Fibroblast of villous mesenchyme (primary cell): ENCODE data around the gene RPL10. TPM values are rescaled to one million over a fixed set of nuclear protein-coding genes. Genes with fewer than 3 reads are reported as not detected.

Source experiments
- DNase-seq: peaks from one replicate; pipeline ENCODE4 v3.0.0-alpha.2; 2010; ENCODE audit warnings: low read depth
- H3K4me3 ChIP-seq: 2 replicates; pipeline ENCODE4 v1.5.1; 2011; ENCODE audit warnings: low read depth, mild to moderate bottlenecking, low read length
- CTCF ChIP-seq: IDR thresholded peaks from 2 replicates; pipeline ENCODE4 v1.5.1; 2012; ENCODE audit warnings: low read depth, mild to moderate bottlenecking, low read length; ENCODE audit not compliant: insufficient read depth
- total RNA-seq: library from RNA; depleted of rRNA; stranded (reverse); fragments of >200 nt; gene quantifications from 2 replicates; pipeline ENCODE4 v1.2.3, GENCODE V29; 2012

Gene RPL10
- total RNA-seq, 1 donor: 1,322 TPM

DNA sequence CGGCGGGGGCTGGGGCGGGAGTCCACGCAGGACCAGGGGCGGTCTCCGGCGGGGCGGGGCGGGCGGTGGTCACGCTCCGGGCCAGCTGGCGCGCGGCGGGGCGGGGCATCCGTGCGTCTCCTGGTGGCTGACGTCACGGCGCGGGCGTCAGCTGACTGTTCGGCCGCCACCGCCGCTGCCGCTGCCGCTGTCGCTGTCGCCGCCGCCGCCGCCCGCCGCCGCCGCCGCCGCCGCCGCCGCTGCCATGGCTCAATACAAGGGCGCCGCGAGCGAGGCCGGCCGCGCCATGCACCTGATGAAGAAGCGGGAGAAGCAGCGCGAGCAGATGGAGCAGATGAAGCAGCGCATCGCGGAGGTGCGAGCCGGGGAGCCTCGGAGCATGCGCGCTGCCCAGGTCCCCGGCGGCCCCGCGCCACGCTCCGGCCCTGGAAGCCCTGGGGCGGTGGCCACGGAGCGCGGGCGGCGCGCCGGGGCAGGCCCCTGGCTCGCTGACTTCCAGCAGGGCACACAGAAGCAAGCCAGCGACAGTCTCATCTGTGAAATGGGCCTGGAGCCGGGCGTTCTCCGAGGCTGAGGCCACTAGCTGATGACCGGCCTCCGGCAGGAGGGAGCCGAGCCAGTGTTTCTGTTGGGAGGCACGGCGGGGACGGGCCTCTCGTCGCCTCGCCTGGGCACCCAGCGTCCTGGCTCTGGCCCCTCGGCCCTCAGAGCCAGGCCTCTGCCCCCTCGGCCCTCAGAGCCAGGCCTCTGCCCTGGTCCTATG is 46.0 kb downstream of the RPL10 start, which contains the start of gene FAM50A:
Gene FAM50A (plus strand): TSS at position 150 of the 763 bp plus-strand sequence. CDS start 95 bp downstream, at position 245.
- TF ChIP-seq CTCF: no peak
- DNase-seq: peak; percentile 65
- H3K4me3 ChIP-seq: peak within 1 kb of the TSS; percentile 66

DNA sequence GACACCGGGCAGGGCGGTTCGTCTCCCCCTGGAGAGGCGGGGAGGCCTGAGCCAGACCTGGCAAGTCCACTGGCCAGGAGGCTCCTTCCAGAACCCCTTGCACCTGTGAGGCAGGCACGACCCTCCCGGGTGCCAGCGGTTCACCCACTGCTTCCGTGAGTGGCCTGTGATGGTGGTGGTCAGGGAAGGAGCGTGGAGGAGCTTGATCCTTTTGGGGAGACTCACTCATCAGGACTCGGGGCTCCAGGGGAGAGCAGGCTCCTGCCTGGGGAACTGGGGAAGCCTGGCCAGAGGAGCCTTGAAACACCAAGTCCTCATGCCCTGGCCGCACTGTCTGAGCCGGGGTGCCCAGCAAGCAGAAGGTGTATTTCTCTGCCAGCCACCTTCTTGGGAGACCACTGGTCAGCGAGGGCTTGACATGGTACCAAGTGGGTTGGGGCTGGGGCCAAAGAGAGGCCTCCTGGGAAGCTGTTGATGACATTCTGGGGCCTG is 46.6 kb downstream of the RPL10 start:
- no peak for DNase-seq
- TF ChIP-seq CTCF: no peak
- peak overlapping the region; percentile 66 for H3K4me3 ChIP-seq

GRCh38 chrX:154445776-154446175 is 47.6 kb downstream of the RPL10 start:
- DNase-seq: no peak
- no peak overlapping the region for H3K4me3 ChIP-seq

DNA sequence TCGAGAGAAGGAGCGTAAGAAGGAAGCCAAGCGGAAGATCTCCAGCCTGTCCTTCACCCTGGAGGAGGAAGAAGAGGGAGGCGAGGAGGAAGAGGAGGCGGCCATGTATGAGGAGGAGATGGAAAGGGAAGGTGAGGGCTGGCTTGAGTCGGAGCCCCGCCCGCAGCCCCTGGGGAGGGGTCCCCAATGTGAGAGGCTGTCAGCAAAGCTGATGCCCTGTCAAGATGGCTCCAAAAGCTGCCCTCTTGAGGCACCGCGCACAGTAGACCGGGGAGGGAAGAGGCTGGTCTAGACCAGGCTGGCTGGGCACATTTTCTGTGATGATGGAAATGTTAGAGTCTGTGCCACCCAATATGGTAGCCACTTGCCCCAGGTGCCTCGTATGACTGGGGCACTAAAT is 48.3 kb downstream of the RPL10 start:
- TF ChIP-seq CTCF: no peak

More at GRCh38 chrX:154445776-154446175, 47.6 kb downstream of the RPL10 start:
- no peak for TF ChIP-seq CTCF

DNA sequence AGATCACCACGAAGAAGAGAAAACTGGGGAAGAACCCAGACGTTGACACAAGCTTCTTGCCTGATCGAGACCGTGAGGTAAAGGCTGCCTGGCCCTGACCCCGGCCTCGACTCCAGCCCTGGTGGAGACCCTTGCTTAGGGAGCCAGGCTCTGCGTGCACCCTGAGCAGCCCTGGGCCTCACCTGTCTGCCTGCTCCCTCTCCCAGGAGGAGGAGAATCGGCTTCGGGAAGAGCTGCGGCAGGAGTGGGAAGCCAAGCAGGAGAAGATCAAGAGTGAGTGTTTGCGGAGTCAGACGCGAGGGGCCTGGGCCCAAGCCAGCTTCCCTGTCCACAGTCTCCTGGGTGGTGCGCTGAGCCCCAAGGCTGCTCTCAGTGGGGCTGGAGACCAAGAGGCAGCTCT is 50.3 kb downstream of the RPL10 start:
- no peak for TF ChIP-seq CTCF
- no peak for DNase-seq
- no peak overlapping the region for H3K4me3 ChIP-seq

More for the DNA sequence above, 48.3 kb downstream of the RPL10 start:
- H3K4me3 ChIP-seq: no peak overlapping the region
- DNase-seq: no peak

DNA sequence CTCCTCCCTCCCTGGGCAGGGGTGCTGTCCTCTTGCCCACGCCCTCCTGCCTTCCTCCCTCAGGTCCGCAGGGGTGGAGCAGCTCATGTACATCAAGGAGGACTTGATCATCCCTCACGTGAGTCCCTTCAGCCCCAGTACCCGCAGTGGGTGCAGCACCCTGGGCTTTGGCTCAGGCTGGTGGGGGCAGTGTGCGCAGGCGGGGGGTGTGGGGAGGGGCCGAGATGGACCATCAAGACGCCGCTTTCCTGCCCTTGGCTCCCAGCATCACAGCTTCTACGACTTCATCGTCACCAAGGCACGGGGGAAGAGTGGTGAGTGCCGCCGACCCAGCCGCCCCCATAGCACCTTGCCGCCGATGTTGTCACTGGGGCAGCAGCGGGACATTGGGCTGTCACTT is 51.4 kb downstream of the RPL10 start:
- no peak for TF ChIP-seq CTCF
- no peak for DNase-seq
- H3K4me3 ChIP-seq: no peak overlapping the region

- no peak for DNase-seq
- H3K4me3 ChIP-seq: no peak overlapping the region
- TF ChIP-seq CTCF: no peak
Measured at GRCh38 chrX:154450312-154450711, 52.1 kb downstream of the RPL10 start.
